ENCODE data around the gene MAPK8IP3.

Gene MAPK8IP3

DNA sequence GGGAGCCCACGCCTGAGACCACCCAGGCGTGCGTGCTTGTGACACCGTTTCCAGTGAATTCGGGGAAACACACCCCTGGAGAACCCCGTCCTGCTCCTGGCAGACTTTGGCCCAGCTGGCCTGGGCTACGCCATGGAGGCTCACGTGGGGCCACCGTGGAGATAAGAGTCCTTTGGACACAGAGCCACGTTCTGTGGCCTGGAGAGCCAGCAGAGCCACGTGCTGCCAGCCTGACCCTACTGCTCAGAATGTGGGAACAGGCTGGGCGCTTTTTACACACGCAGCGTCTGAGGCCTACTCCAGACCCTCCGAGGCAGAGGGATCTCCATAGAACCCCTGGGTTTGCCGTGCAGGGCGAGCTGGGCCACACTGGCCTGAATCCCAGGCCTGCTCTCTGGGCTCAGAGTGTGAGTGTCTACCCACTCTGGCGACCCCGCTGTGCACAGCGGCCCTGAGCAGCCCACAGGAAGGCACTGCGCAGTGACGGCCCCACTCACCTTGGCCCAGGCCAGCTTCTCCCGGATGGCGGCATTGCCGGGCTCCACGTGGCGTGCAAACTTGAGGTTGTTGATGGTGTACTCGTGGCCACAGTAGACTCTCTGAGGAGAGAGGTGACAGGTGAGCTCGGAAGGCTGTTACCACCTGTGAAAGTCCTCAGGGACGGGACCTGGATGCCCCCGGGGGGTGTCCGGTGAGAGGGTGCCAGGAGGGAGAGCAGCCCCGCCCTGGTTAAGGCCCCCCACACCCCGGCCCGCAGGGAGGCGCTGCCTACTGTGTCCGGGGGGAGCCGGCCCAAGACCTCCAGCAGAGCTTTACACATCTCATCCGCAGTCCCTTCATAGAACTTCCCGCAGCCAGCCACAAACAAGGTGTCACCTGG, 110.6 kb downstream of the MAPK8IP3 start:
- Histone ChIP-seq H3K4me3 (ENCODE audit: low read length) (no peak overlapping the region), H3K27ac (ENCODE audit: low read length) (no peak overlapping the region), H3K4me1 (ENCODE audit: control insufficient read depth, insufficient read depth, low read length) (no peaks in the 10 kb centered on the region), H3K36me3 (ENCODE audit: control insufficient read depth, insufficient read depth, low read length) (peaks cover 15% of the 10 kb centered on the region; the same call in 1 of the 2 replicates), H3K9me3 (ENCODE audit: control insufficient read depth, insufficient read depth, low read length) (no peaks in the 10 kb centered on the region), H3K27me3 (ENCODE audit: control insufficient read depth, insufficient read depth, low read length) (no peaks in the 10 kb centered on the region)
- no peak for DNase-seq (ENCODE audit: low read depth, low spot score)
- WGBS (ENCODE audit: insufficient coverage, insufficient read length), result no CpG with 5 or more reads among the region's 40 CpGs

DNA sequence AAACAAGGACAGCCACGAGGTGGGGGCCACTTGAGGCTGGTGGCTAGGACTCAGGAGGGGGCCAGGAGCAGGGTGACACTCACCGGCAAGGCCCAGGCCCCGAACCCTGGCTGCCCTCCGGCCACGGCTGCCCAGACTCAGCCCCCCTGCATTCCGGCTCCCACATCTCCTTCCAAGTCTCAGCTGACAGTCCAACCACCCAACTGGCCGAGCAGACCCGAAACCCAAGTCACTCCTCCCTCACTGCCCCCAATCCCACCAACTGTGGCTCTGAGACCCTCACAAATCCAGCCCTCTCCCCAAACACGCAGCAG, 111.2 kb downstream of the MAPK8IP3 start:
- no peak for DNase-seq (ENCODE audit: low read depth, low spot score)
- Histone ChIP-seq H3K36me3 (ENCODE audit: control insufficient read depth, insufficient read depth, low read length) (peaks cover 17% of the 10 kb centered on the region; the same call in 1 of the 2 replicates), H3K27me3 (ENCODE audit: control insufficient read depth, insufficient read depth, low read length) (no peaks in the 10 kb centered on the region), H3K4me1 (ENCODE audit: control insufficient read depth, insufficient read depth, low read length) (no peaks in the 10 kb centered on the region), H3K4me3 (ENCODE audit: low read length) (no peak overlapping the region), H3K9me3 (ENCODE audit: control insufficient read depth, insufficient read depth, low read length) (no peaks in the 10 kb centered on the region), H3K27ac (ENCODE audit: low read length) (no peak overlapping the region)
- WGBS (ENCODE audit: insufficient coverage, insufficient read length), result no CpG with 5 or more reads among the region's 9 CpGs

DNA sequence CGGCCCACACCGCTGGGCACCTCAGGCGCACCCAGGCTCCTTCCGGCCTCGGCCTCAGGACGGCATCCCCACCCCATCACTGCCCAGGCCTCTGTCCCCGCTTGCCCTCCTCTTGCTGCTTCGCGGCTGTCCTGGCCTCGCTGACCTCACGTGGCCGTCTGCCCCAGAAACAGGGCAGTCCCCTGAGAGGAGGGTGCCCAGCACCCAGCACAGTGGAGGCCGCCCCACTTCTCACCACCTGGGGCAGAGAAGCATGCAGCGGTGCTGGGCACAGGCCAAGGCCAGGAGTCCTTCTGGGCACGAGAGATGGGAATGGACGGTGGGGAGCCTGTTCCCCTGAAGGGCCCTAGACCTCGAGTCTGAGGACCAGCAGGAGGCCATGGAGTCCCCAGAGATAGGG, 111.7 kb downstream of the MAPK8IP3 start:
- Histone ChIP-seq H3K4me3 (ENCODE audit: low read length) (no peak overlapping the region), H3K4me1 (ENCODE audit: control insufficient read depth, insufficient read depth, low read length) (no peaks in the 10 kb centered on the region), H3K27me3 (ENCODE audit: control insufficient read depth, insufficient read depth, low read length) (no peaks in the 10 kb centered on the region), H3K9me3 (ENCODE audit: control insufficient read depth, insufficient read depth, low read length) (no peaks in the 10 kb centered on the region), H3K27ac (ENCODE audit: low read length) (no peak overlapping the region), H3K36me3 (ENCODE audit: control insufficient read depth, insufficient read depth, low read length) (peaks cover 17% of the 10 kb centered on the region; the same call in 1 of the 2 replicates)
- no peak for DNase-seq (ENCODE audit: low read depth, low spot score)
- no CpG with 5 or more reads among the region's 17 CpGs for WGBS (ENCODE audit: insufficient coverage, insufficient read length)

DNA sequence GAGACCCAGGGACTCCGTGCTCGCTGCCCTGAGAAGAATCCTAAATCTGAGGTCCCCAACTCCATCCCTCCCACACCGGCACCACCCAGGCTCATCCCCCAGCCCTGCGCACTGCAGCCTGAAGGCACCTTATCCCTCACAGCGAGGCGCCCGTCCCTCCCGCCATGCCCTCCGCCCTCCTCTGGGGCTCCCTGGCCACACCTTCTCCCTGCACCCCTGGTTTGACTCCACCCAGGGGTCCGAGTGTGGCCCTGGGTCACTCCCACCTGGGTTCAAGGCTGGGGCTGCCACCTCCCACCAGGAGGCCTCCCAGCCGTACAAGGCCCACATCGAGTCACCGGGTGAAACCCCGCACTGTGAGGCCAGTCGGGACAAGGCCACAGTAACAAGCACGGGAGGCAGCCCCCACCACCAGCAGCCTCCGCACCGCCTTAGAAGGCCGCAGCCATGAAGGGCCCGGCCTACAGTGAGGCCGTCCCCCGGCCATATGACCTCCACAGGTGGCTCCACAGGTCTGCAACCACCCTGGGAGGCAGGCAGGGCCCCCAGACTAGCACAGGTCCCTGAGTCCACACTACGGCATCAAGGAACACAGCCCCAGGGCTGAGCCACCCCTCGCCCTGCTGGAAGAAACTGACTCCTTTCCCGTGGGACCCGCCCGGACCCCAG, 112.3 kb downstream of the MAPK8IP3 start:
- Histone ChIP-seq H3K9me3 (ENCODE audit: control insufficient read depth, insufficient read depth, low read length) (no peaks in the 10 kb centered on the region), H3K4me3 (ENCODE audit: low read length) (no peak overlapping the region), H3K4me1 (ENCODE audit: control insufficient read depth, insufficient read depth, low read length) (no peaks in the 10 kb centered on the region), H3K27ac (ENCODE audit: low read length) (no peak overlapping the region), H3K36me3 (ENCODE audit: control insufficient read depth, insufficient read depth, low read length) (peaks cover 17% of the 10 kb centered on the region; the same call in 1 of the 2 replicates), H3K27me3 (ENCODE audit: control insufficient read depth, insufficient read depth, low read length) (no peaks in the 10 kb centered on the region)
- no peak for DNase-seq (ENCODE audit: low read depth, low spot score)
- no CpG with 5 or more reads among the region's 27 CpGs for WGBS (ENCODE audit: insufficient coverage, insufficient read length)

DNA sequence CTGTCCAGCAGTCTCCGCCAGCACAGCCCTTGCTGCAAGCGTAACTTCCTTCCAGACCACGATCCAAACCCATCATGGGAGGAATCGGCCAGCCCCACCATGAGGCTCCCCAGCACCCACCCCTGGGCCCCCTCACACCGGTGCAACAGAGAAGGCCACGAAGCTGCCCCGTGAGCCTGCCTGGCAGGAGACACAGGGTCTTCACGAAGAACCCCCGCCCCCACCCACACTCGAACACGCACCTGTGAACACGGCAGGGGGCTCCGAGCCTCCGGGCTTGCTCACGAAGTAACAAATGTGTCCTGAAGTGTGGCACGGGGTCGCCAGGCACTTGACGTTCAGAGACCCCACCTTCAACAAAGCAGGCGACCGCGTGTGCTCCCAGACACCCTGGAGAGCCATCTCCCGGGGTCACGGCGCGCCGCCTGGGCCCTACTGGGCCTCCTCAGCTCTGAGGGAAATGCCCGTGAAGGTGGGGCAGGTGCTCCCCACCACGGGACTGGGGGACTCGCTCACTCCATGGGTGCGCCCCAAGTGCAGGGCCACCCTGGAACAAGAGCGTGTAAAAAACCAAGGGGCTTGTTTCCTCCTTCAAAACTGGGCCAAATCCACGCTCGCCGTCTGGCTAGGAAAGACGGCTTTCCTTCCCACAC, 113.0 kb downstream of the MAPK8IP3 start:
- Histone ChIP-seq H3K9me3 (ENCODE audit: control insufficient read depth, insufficient read depth, low read length) (no peaks in the 10 kb centered on the region), H3K36me3 (ENCODE audit: control insufficient read depth, insufficient read depth, low read length) (peaks cover 17% of the 10 kb centered on the region; the same call in 1 of the 2 replicates), H3K27me3 (ENCODE audit: control insufficient read depth, insufficient read depth, low read length) (no peaks in the 10 kb centered on the region), H3K4me3 (ENCODE audit: low read length) (no peak overlapping the region), H3K4me1 (ENCODE audit: control insufficient read depth, insufficient read depth, low read length) (no peaks in the 10 kb centered on the region), H3K27ac (ENCODE audit: low read length) (no peak overlapping the region)
- WGBS (ENCODE audit: insufficient coverage, insufficient read length), result no CpG with 5 or more reads among the region's 35 CpGs
- no peak for DNase-seq (ENCODE audit: low read depth, low spot score)

DNA sequence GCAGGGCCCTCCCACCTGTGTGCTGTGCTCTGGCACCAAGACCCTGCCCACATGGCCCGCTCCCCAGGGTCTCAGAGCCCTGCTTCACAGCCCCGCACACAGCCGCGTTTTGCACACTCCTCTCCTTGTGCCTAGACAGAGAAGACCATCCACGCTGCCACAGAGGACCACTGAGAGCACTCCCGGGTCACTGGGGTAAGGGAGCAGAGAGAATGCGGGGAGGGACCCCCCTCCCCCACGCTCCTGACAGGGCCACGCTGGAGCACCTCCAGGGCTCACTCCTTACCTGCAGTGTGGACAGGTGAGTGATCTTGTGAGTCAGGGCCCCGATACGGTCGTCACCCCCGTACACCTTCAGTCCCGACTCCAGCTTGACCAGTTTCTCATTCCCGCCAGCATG, 113.6 kb downstream of the MAPK8IP3 start:
- Histone ChIP-seq H3K27ac (ENCODE audit: low read length) (no peak overlapping the region), H3K36me3 (ENCODE audit: control insufficient read depth, insufficient read depth, low read length) (peaks cover 17% of the 10 kb centered on the region; the same call in 1 of the 2 replicates), H3K4me1 (ENCODE audit: control insufficient read depth, insufficient read depth, low read length) (no peaks in the 10 kb centered on the region), H3K9me3 (ENCODE audit: control insufficient read depth, insufficient read depth, low read length) (no peaks in the 10 kb centered on the region), H3K4me3 (ENCODE audit: low read length) (no peak overlapping the region), H3K27me3 (ENCODE audit: control insufficient read depth, insufficient read depth, low read length) (no peaks in the 10 kb centered on the region)
- DNase-seq (ENCODE audit: low read depth, low spot score), result no peak
- no CpG with 5 or more reads among the region's 15 CpGs for WGBS (ENCODE audit: insufficient coverage, insufficient read length)
